Brain microvascular endothelial cell (primary cell): Measurements from ENCODE around the gene KCNMA1.

Experiments used
- DNase-seq: peaks from one replicate; pipeline ENCODE4 v3.0.0-alpha.2; 2020
- H3K27ac ChIP-seq: fragments of 250-450 bp; sonication (Bioruptor Pico); 2 replicates; pipeline ENCODE4 v1.5.1; 2020; ENCODE audit warnings: mild to moderate bottlenecking, moderate library complexity
- H3K27me3 ChIP-seq: fragments of 250-450 bp; sonication (Bioruptor Pico); replicated peaks from 2 replicates; pipeline ENCODE4 v1.5.1; 2020; ENCODE audit warnings: mild to moderate bottlenecking
- H3K36me3 ChIP-seq: fragments of 250-450 bp; sonication (Bioruptor Pico); replicated peaks from 2 replicates; pipeline ENCODE4 v1.5.1; 2020; ENCODE audit warnings: mild to moderate bottlenecking
- H3K4me3 ChIP-seq: 2 replicates; pipeline ENCODE4 v1.5.1; 2011; ENCODE audit warnings: low read depth, mild to moderate bottlenecking, control low read depth, low read length, moderate library complexity
- CTCF ChIP-seq: IDR thresholded peaks from 2 replicates; pipeline ENCODE4 v1.5.1; 2011; ENCODE audit warnings: low read depth, mild to moderate bottlenecking, moderate library complexity, low read length, control low read depth, inconsistent platforms; ENCODE audit errors: missing control alignments
- in situ Hi-C: cut with HindIII; loops from 2 replicates; pipeline ENCODE4 v1.10.0; 2017; ENCODE audit warnings: low sequenced_read_pairs, low pct_ligation_motif_present

The KCNMA1 gene

GRCh38 chr10:77082601-77083252, 554.9 kb downstream of the KCNMA1 start:
- H3K36me3 ChIP-seq, result no peaks in the 10 kb centered on the region
- TF ChIP-seq CTCF, result peak; percentile 44
- no peak for DNase-seq
- in situ Hi-C loops, result no loop called here
- no peak overlapping the region for H3K4me3 ChIP-seq
- H3K27ac ChIP-seq, result no peak overlapping the region
- no peaks in the 10 kb centered on the region for H3K27me3 ChIP-seq

DNA sequence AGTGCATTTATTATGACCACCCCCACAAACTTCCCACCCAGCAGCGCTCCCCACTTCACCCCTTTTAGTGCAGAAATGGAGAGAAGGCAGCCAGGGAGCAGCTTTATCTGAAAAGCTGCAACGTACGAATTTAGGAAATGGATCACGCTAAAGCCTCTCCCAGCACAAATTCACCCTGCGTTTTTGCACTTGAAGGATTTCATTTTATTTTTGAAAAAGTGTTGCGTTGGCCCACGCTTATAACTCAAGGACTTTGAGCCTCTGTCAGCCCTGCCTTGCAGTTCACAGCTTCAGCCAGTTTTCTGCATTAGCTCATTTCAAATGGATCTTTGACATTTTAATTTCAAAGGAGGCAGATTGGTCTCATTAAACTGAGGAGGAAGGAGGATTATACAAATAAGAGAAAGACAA, 556.1 kb downstream of the KCNMA1 start:
- H3K4me3 ChIP-seq, result no peak overlapping the region
- TF ChIP-seq CTCF, result no peak
- H3K27me3 ChIP-seq, result no peaks in the 10 kb centered on the region
- no peaks in the 10 kb centered on the region for H3K36me3 ChIP-seq
- no peak overlapping the region for H3K27ac ChIP-seq
- in situ Hi-C loops, result no loop called here
- no peak for DNase-seq

DNA sequence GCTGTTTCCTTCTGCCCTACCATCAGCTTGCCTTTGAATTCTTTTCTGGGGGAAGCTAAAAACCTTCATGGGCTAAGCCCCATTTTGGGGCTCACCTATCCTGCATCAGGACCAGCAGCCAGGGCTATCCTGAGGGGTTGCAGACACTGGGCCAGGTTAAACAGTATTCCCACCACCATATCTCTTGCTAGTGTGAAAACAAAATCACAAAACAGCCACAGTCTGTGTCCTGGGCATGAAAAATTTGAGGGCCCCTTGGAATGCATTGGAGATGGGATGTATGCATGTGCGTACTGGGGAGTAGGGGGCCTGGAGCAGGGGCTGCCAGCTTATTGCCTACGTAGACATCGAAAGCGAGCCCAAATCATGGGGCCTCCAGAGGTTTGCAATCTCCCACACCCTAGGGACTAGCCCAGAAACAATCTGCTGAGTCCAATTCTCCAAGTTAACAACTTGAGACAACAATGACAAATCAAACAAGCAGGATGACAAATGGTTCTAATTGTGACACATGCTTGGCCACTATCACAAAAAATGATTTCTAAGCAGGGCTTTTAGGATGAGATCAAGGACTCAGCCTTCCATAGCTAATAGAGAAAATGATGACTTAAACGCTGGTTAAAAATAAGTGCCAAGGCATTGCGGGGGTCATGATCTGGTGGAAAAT, 557.1 kb downstream of the KCNMA1 start:
- Histone ChIP-seq H3K36me3 (no peaks in the 10 kb centered on the region), H3K27me3 (no peaks in the 10 kb centered on the region), H3K27ac (no peak overlapping the region), H3K4me3 (no peak overlapping the region)
- TF ChIP-seq CTCF, result no peak
- in situ Hi-C loops, result no loop called here
- no peak for DNase-seq

GRCh38 chr10:77079592-77080300, 557.9 kb downstream of the KCNMA1 start:
- Histone ChIP-seq H3K27me3 (no peaks in the 10 kb centered on the region), H3K36me3 (no peaks in the 10 kb centered on the region), H3K4me3 (no peak overlapping the region), H3K27ac (no peak overlapping the region)
- no peak for DNase-seq
- in situ Hi-C loops, result no loop called here
- TF ChIP-seq CTCF, result no peak

- Histone ChIP-seq H3K27ac (no peak overlapping the region), H3K4me3 (no peak overlapping the region), H3K27me3 (no peaks in the 10 kb centered on the region), H3K36me3 (peaks cover under 1% of the 10 kb centered on the region)
- no peak for DNase-seq
- no peak for TF ChIP-seq CTCF
- in situ Hi-C loops, result no loop called here
Observed at GRCh38 chr10:77077316-77077945, 560.2 kb downstream of the KCNMA1 start.
